Measurements from ENCODE around the gene SOX1.

DNA sequence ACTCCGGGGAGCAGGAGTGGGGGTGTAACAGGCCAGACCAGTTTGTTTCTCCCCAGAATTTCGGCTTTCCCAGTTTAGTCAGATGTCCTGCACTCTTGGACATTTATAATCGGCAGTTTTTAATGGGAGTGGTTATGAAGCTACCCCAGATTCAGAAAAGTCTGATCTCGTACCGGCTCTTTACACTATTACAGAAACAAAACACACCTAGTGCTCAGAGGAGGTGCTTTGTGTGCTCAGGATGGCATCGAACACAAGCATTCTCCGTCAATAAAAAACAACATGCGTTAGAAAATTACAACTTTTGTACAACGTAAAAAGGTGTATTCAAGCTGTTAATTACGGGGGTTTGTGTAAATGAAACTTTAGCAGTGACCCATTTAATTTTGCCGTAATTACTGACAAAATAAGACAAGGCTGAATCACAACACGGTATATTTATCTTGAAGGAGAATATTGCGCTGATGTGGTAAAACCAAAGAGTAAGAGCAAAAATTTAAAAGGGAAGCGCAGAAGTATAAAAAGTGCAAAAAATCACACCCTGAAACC lies 6.6 kb upstream of the SOX1 start:
- TF ChIP-seq, protein P1, sequence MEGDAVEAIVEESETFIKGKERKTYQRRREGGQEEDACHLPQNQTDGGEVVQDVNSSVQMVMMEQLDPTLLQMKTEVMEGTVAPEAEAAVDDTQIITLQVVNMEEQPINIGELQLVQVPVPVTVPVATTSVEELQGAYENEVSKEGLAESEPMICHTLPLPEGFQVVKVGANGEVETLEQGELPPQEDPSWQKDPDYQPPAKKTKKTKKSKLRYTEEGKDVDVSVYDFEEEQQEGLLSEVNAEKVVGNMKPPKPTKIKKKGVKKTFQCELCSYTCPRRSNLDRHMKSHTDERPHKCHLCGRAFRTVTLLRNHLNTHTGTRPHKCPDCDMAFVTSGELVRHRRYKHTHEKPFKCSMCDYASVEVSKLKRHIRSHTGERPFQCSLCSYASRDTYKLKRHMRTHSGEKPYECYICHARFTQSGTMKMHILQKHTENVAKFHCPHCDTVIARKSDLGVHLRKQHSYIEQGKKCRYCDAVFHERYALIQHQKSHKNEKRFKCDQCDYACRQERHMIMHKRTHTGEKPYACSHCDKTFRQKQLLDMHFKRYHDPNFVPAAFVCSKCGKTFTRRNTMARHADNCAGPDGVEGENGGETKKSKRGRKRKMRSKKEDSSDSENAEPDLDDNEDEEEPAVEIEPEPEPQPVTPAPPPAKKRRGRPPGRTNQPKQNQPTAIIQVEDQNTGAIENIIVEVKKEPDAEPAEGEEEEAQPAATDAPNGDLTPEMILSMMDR (IDR thresholded peaks at IDR 0.05), result no peak
- TF ChIP-seq POLR2AphosphoS5 (IDR thresholded peaks at IDR 0.05) (no peak), POLR2A (IDR thresholded peaks at IDR 0.05) (no peak)

Measured in gastroesophageal sphincter (tissue), 3 donors.